ENCODE data around the gene CFAP20. TPM values are rescaled to one million over a fixed set of nuclear protein-coding genes. Genes with fewer than 3 reads are reported as not detected.

CFAP20 gene
- polyA plus RNA-seq, 2 of the 4 experiments (the other 2 are of a cell fraction), result 45.3 to 53.1 TPM

- POLR2A ChIA-PET, result no interaction called here
Measured at GRCh38 chr16:58099097-58099955, 29.9 kb downstream of the CFAP20 start.

GRCh38 chr16:58098207-58099096 is 30.7 kb downstream of the CFAP20 start:
- peak overlapping the region; percentile 29 to 70; a peak in 4 of 6 replicates for H3K27ac ChIP-seq
- TF ChIP-seq, protein P1, sequence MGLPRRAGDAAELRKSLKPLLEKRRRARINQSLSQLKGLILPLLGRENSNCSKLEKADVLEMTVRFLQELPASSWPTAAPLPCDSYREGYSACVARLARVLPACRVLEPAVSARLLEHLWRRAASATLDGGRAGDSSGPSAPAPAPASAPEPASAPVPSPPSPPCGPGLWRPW (IDR thresholded peaks at IDR 0.05), result no peak
- TF ChIP-seq TFCP2L1 (CRISPR knock-in tag; IDR thresholded peaks at IDR 0.05) (no peak), HDAC2 (IDR thresholded peaks at IDR 0.05) (no peak), BHLHE40 (IDR thresholded peaks at IDR 0.05; ENCODE audit: low read depth, low read length) (no peak), NPAS2 (CRISPR knock-in tag; IDR thresholded peaks at IDR 0.05; ENCODE audit: borderline replicate concordance) (no peak), JUNB (IDR thresholded peaks at IDR 0.05) (no peak), KDM1A (IDR thresholded peaks at IDR 0.05; ENCODE audit: low read depth) (no peak), EHF (CRISPR knock-in tag; IDR thresholded peaks at IDR 0.05) (no peak), ATOH8 (CRISPR knock-in tag; IDR thresholded peaks at IDR 0.05; ENCODE audit: low read depth) (no peak), FOXS1 (CRISPR knock-in tag; IDR thresholded peaks at IDR 0.05) (no peak), PHF8 (IDR thresholded peaks at IDR 0.05; ENCODE audit: borderline replicate concordance, low read depth) (no peak), CBX8 (IDR thresholded peaks at IDR 0.05) (no peak), CBX2 (IDR thresholded peaks at IDR 0.05; ENCODE audit: borderline replicate concordance, low read depth) (no peak), HOXB5 (CRISPR knock-in tag; IDR thresholded peaks at IDR 0.05) (no peak), FOSL2 (IDR thresholded peaks at IDR 0.05) (no peak), FOSL2 (CRISPR knock-in tag; IDR thresholded peaks at IDR 0.05) (no peak), ESRRA (IDR thresholded peaks at IDR 0.05; ENCODE audit: borderline replicate concordance, low read length) (no peak)
- TF ChIP-seq, protein P2, sequence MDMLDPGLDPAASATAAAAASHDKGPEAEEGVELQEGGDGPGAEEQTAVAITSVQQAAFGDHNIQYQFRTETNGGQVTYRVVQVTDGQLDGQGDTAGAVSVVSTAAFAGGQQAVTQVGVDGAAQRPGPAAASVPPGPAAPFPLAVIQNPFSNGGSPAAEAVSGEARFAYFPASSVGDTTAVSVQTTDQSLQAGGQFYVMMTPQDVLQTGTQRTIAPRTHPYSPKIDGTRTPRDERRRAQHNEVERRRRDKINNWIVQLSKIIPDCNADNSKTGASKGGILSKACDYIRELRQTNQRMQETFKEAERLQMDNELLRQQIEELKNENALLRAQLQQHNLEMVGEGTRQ (IDR thresholded peaks at IDR 0.05), result no peak
- TF ChIP-seq, protein P3, sequence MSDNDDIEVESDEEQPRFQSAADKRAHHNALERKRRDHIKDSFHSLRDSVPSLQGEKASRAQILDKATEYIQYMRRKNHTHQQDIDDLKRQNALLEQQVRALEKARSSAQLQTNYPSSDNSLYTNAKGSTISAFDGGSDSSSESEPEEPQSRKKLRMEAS (IDR thresholded peaks at IDR 0.05), result no peak
- TF ChIP-seq, protein P4, sequence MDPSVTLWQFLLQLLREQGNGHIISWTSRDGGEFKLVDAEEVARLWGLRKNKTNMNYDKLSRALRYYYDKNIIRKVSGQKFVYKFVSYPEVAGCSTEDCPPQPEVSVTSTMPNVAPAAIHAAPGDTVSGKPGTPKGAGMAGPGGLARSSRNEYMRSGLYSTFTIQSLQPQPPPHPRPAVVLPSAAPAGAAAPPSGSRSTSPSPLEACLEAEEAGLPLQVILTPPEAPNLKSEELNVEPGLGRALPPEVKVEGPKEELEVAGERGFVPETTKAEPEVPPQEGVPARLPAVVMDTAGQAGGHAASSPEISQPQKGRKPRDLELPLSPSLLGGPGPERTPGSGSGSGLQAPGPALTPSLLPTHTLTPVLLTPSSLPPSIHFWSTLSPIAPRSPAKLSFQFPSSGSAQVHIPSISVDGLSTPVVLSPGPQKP (IDR thresholded peaks at IDR 0.05; ENCODE audit: low read depth, low read length), result no peak
- TF ChIP-seq, protein P5, sequence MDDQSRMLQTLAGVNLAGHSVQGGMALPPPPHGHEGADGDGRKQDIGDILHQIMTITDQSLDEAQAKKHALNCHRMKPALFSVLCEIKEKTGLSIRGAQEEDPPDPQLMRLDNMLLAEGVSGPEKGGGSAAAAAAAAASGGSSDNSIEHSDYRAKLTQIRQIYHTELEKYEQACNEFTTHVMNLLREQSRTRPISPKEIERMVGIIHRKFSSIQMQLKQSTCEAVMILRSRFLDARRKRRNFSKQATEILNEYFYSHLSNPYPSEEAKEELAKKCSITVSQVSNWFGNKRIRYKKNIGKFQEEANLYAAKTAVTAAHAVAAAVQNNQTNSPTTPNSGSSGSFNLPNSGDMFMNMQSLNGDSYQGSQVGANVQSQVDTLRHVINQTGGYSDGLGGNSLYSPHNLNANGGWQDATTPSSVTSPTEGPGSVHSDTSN (IDR thresholded peaks at IDR 0.05), result no peak
- DNase-seq (ENCODE audit: low read depth in 1 of 2, low spot score in 1 of 2) (peak in 1 of 2 experiments; percentile 21), ATAC-seq (peak; percentile 69 to 71), FAIRE-seq (no peak)
- CTCF ChIA-PET, result interaction anchor here (0.6 to 5.6 kb wide), 12 partner anchors 11 to 508 kb away, joined by 3 to 35 read pairs (median 3); partner anchors contain the start of gene MMP15
- H3K4me2 ChIP-seq, result peak overlapping the region; percentile 24
- 53% methylated on average over 12 of the region's 12 CpGs for WGBS (ENCODE audit: missing lambda C conversion rate)
- peaks cover 15% of the 10 kb centered on the region for H3K4me1 ChIP-seq
- no peak overlapping the region for H3K4me3 ChIP-seq
- POLR2A ChIA-PET, result no interaction called here
- no peaks in the 10 kb centered on the region for H3K9me3 ChIP-seq

More at GRCh38 chr16:58099097-58099955, 29.9 kb downstream of the CFAP20 start:
- Histone ChIP-seq H3K4me3 (no peak overlapping the region), H3K27ac (peak overlapping the region in 1 of 2 experiments; percentile 70; a peak in 2 of 6 replicates), H3K4me2 (no peak overlapping the region), H3K4me1 (peaks cover 15% of the 10 kb centered on the region), H3K9me3 (no peaks in the 10 kb centered on the region)
- DNase-seq (ENCODE audit: low read depth in 1 of 2, low spot score in 1 of 2) (no peak), FAIRE-seq (no peak), ATAC-seq (no peak)
- CTCF ChIA-PET, result interaction anchor here (0.7 to 5.6 kb wide), 5 partner anchors 10 to 199 kb away, joined by 3 to 35 read pairs (median 4); no protein-coding TSS in a partner anchor
- 86% methylated on average over 12 of the region's 12 CpGs for WGBS (ENCODE audit: missing lambda C conversion rate)
- no peak for TF ChIP-seq HDAC2 (IDR thresholded peaks at IDR 0.05)
- no peak for TF ChIP-seq HMGXB4 (CRISPR knock-in tag; IDR thresholded peaks at IDR 0.05; ENCODE audit: borderline replicate concordance)
- TF ChIP-seq PHF8 (IDR thresholded peaks at IDR 0.05; ENCODE audit: borderline replicate concordance, low read depth), result no peak
- TF ChIP-seq FOSB (CRISPR knock-in tag; IDR thresholded peaks at IDR 0.05), result no peak

Measured in A549 (cell line).